Measurements from ENCODE around the gene MAGI2. TPM values are rescaled to one million over a fixed set of nuclear protein-coding genes. Genes with fewer than 3 reads are reported as not detected.

MAGI2 gene
- total and polyA plus RNA-seq, 2 of the 13 experiments (the other 11 are each of a cell fraction or from before 2014, with no cell fraction given), result 1.5 to 3.8 TPM

- TF ChIP-seq, protein P1, sequence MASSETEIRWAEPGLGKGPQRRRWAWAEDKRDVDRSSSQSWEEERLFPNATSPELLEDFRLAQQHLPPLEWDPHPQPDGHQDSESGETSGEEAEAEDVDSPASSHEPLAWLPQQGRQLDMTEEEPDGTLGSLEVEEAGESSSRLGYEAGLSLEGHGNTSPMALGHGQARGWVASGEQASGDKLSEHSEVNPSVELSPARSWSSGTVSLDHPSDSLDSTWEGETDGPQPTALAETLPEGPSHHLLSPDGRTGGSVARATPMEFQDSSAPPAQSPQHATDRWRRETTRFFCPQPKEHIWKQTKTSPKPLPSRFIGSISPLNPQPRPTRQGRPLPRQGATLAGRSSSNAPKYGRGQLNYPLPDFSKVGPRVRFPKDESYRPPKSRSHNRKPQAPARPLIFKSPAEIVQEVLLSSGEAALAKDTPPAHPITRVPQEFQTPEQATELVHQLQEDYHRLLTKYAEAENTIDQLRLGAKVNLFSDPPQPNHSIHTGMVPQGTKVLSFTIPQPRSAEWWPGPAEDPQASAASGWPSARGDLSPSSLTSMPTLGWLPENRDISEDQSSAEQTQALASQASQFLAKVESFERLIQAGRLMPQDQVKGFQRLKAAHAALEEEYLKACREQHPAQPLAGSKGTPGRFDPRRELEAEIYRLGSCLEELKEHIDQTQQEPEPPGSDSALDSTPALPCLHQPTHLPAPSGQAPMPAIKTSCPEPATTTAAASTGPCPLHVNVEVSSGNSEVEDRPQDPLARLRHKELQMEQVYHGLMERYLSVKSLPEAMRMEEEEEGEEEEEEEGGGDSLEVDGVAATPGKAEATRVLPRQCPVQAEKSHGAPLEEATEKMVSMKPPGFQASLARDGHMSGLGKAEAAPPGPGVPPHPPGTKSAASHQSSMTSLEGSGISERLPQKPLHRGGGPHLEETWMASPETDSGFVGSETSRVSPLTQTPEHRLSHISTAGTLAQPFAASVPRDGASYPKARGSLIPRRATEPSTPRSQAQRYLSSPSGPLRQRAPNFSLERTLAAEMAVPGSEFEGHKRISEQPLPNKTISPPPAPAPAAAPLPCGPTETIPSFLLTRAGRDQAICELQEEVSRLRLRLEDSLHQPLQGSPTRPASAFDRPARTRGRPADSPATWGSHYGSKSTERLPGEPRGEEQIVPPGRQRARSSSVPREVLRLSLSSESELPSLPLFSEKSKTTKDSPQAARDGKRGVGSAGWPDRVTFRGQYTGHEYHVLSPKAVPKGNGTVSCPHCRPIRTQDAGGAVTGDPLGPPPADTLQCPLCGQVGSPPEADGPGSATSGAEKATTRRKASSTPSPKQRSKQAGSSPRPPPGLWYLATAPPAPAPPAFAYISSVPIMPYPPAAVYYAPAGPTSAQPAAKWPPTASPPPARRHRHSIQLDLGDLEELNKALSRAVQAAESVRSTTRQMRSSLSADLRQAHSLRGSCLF (CRISPR knock-in tag; IDR thresholded peaks at IDR 0.05; ENCODE audit: borderline replicate concordance), result no peak
- no peak for TF ChIP-seq PITX1 (CRISPR knock-in tag; IDR thresholded peaks at IDR 0.05)
- TF ChIP-seq REST (IDR thresholded peaks at IDR 0.05; ENCODE audit: borderline replicate concordance in 1 of 2, low read depth in 1 of 2, low read length in 2 of 2), result no peak
- TF ChIP-seq, protein P2, sequence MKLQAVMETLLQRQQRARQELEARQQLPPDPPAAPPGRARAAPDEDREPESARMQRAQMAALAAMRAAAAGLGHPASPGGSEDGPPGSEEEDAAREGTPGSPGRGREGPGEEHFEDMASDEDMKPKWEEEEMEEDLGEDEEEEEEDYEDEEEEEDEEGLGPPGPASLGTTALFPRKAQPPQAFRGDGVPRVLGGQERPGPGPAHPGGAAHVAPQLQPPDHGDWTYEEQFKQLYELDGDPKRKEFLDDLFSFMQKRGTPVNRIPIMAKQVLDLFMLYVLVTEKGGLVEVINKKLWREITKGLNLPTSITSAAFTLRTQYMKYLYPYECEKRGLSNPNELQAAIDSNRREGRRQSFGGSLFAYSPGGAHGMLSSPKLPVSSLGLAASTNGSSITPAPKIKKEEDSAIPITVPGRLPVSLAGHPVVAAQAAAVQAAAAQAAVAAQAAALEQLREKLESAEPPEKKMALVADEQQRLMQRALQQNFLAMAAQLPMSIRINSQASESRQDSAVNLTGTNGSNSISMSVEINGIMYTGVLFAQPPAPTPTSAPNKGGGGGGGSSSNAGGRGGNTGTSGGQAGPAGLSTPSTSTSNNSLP (IDR thresholded peaks at IDR 0.05; ENCODE audit: low read depth, low read length), result no peak
- TF ChIP-seq CEBPG (CRISPR knock-in tag; IDR thresholded peaks at IDR 0.05), result no peak
- TF ChIP-seq, protein P3, sequence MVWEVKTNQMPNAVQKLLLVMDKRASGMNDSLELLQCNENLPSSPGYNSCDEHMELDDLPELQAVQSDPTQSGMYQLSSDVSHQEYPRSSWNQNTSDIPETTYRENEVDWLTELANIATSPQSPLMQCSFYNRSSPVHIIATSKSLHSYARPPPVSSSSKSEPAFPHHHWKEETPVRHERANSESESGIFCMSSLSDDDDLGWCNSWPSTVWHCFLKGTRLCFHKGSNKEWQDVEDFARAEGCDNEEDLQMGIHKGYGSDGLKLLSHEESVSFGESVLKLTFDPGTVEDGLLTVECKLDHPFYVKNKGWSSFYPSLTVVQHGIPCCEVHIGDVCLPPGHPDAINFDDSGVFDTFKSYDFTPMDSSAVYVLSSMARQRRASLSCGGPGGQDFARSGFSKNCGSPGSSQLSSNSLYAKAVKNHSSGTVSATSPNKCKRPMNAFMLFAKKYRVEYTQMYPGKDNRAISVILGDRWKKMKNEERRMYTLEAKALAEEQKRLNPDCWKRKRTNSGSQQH (CRISPR knock-in tag; IDR thresholded peaks at IDR 0.05; ENCODE audit: low read depth), result no peak
These were observed 1186.3 kb downstream of the MAGI2 start (continued) for GRCh38 chr7:78267141-78267540.
